Stromal cell of bone marrow (primary cell): ENCODE results near the gene GGTLC3.
"Not testable (repeated sequence)": the region's sequence is repeated elsewhere in the genome, so short reads cannot be mapped to it uniquely, and the experiment has no call there.

ENCODE experiments used
- DNase-seq: peaks from one replicate; pipeline ENCODE4 v3.0.0-alpha.2; 2012; ENCODE audit warnings: low read depth

The GGTLC3 gene

DNA sequence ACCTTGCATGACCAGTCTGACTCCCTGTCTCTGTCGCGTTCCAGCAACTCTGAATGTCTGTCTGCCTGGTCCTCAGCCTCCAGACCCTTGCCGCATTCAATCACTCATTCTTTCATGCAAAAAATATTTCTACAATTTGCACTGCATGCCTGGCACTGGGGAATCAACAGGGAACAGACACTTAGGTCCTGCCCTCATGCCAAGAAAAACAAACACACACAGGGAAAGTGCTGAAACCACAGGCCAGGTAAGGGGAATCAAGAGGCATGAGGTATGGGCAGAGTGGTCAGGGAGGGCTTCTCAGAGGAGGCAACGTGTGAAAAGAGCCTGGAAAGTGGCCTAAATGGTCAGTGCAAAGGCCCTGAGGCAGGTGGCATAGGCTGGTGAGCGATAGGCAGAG is at the start of gene GGTLC3:
Gene GGTLC3, minus strand, starts transcription at position 101 of the 400 bp plus-strand sequence. CDS start 264 bp downstream, outside the sequence.
- not testable (repeated sequence) for DNase-seq

DNA sequence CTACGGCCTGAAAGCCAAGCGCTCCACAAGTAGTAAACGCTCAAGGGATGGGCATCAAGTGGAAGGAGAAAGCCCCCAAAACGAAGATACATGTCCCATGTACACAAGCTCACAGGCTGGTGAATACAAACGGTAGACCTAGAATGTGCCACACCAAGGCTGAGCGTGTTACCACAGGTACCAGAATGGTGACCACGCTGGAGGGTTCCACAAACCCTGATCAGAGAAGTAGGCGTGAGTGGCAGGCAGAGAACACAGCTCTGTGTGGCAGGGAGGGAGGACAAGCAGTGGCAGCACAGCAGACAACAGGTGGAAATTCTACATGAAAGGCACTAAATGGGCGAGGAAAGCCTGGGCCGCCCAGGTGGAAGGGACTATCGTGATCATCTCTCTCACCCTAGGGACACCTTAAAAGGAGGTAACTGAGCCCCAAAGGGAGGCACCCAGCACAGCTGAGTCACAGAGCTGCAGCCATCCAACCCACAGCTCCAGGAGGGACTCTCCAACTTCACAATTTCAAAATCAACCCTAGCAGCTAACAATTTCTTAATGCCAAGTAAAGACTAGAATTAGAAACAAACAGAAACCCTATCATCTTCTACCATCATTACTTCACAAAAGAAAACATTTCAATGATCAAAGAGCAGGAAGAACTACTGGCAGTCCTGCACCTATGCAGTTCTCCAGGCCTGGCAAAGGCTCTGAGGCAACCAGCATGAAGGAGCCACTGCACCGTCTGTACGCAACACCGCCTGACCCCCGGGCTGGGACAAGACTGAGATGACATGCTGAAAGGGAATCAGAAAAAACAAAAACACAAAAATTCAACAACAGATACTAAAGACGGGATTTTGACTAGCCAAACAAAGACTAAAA is 42.4 kb upstream of the GGTLC3 start:
- DNase-seq = not testable (repeated sequence)

GRCh38 chr22:18558939-18559338 is 41.0 kb upstream of the GGTLC3 start:
- not testable (repeated sequence) for DNase-seq

- not testable (repeated sequence) for DNase-seq
These were observed 40.6 kb upstream of the GGTLC3 start for GRCh38 chr22:18558516-18558915.

DNA sequence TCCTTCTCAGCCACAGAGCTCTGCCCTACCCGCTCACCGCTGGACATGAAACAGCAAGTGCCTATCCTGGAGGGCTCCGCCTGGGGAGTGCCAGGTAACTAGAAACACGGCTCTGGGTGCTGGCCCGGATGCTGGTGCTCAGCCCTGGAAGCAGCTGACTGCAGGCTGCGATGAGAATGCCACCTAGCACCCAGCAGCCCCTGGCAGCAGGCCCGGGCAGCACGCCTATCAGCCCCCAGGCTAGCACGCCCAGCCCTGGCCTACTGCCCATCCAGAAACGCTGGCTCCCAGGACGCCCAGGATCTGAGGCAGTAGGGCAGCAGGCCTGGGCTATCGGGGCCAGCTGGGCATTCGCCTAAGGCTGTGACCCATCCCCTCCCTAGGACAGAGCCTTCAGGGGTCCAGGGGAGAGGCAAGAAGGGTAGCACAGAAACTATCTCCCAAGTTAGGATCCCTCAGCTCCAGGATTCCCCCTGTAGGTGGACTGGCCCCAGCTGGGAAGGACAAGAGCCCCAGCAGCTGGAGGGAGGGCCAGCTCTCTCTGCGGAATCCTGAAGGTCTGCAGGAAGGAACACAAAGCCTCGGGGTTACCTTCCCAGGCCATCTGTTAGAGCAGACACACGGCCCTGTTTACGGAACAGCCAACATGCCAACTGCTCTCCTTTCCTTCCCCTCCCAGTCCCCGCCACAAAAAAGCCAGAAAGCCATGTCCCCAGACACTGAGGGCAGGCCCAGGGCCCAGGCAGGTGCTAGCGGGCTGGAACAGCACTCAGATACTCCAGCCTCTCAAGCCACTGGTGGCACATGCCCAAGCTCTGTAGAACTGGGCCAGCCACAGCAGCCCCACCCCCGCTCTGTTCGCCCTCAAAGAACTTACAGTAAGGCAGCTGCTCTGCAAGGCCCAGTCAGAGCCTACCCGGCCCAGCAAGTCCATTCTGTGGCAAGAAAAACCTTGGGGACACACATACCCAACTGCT is 36.6 kb upstream of the GGTLC3 start:
- DNase-seq = not testable (repeated sequence)

DNA sequence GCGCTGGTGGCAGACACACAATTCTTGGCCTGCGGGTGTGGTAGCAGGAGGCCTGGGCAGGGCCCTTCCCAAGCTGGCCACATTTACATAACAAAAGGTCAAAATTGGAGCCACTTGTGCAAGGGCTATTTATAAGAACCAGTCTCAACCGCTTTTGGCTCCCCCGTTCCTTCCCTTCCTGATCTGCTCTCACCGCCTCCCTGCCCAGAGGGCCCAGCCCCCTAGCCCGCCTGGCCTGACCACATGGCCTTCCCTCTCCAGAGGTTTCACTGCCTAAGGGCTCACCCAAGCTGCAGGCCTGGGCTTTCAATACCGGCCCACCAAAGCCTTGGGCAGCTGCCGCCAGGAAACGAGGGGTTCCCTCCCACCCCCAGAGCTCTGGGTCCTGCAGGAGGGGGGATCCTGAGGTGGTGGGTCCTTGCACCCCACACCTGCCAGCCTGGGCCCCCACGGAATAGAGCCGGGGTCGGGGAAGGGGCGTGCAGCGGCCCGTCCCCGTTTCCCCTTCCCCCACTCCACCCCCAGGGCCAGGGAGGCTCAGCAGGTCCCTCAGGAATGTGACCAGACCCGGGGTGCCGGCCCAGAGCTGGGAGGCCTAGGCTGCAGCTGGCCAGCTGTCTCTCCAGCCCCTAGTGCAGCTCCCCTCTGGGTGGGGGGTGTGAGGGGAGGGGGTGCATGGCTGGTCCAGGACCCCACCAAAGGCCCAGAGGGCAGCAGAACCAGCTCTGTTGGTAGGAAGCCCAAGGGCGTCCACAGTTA is 35.1 kb upstream of the GGTLC3 start:
- DNase-seq = not testable (repeated sequence)

DNA sequence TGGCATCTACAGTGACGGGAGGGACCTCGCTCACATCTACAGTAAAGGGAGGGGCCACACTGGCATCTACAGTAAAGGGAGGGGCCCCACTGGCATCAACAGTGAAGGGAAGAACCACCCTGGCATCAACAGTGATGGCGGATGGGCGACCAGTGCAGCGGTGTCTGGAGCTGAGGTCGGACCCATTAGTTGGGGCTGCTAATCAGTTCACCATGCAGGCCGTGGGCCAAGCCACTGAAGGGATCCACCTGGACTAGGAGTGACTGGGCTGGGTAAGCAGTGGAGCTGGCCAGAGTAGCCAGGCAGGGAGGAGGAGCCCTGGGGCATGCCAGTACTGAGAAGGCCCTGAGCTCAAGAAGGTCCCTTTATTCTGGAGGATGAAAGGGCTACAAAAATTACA is 33.1 kb upstream of the GGTLC3 start:
- DNase-seq = not testable (repeated sequence)

GRCh38 chr22:18549458-18550179 is 31.7 kb upstream of the GGTLC3 start:
- DNase-seq = not testable (repeated sequence)

DNA sequence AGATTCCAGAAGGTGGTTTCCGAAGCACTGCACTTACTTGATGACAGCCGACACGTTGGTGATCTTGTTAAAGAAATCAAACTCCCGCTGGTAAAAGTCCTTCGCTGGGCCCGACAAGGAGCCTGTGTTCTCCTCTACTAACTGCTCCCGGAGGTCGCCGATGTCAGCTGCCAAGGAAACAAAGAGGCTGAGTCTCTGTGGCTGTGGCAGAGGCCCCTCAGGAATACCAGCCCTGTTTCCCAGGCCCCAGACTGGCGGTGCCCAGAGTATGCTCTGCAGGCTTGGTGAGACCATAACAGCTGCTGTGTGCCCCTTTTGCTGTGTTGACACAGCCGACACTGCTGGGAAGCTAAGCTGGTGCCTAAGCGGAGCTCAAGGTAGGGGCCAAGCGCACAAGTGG is 26.7 kb upstream of the GGTLC3 start:
- not testable (repeated sequence) for DNase-seq

- DNase-seq = not testable (repeated sequence)
These were observed 25.4 kb upstream of the GGTLC3 start for GRCh38 chr22:18543400-18543799.

DNA sequence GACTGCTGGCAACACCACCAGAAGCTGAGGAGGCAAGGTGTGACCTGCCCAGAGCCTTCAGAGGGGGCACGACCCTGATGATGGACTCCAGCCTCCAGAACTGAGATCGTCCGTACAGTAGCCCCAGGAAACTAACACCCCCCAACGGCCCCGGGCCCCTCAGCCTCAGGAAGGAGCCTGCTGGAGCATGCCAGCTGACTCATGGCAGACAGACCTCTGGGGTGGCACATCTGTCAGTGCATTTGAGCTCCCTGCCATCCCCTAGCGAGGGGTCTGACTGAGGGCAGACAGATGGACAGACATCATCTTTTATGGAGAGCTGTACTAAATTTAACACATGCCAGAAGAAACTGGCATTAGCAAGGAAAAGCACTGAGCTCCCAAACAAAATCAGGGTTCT is 22.0 kb upstream of the GGTLC3 start:
- not testable (repeated sequence) for DNase-seq

DNA sequence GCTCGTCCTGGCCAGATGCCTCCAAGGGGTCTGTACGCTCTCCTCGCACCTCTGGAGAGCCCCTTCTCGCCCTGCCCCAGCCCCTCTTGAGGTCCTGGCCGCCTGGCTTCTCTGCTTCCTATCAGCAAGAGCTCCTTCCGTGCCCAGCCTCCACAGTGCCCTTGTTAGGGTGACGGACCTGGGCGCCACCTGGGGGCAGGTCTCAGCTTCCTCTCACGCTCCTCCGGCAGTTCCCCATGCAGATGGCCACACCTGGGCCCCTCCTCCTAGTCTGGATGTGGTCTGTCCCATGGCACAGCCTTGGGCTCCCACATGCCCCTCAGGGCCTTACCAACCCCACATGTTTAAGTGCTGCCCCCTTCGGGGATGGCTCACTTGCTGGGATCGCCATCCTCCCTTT is 16.4 kb upstream of the GGTLC3 start:
- DNase-seq = not testable (repeated sequence)

DNA sequence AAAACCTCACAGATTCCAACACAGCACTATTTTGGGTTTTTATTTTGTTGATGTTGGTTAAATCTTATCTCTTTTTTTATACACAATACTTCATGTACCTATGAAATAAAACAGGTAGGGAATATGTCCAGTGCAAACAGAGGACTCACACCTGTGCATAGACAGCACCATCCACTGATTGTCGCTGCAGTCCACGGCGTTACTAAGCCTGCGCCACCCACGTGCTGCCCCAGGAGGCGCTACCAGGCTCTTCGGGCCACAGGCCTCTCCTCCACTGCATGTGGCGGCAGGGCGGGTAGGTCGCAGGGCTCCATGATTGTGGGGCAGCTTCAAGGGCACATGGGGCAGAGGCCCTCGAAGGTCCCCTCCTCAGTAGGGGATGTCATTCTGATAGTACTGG is 15.7 kb upstream of the GGTLC3 start:
- DNase-seq = not testable (repeated sequence)

GRCh38 chr22:18529416-18530145 is 11.6 kb upstream of the GGTLC3 start:
- DNase-seq = not testable (repeated sequence)

GRCh38 chr22:18528597-18529415 is 10.8 kb upstream of the GGTLC3 start:
- DNase-seq = peak; percentile 41

- not testable (repeated sequence) for DNase-seq
These were observed 10.0 kb upstream of the GGTLC3 start, which contains the start of gene TMEM191B for GRCh38 chr22:18527752-18528596. TSS of gene TMEM191B (plus strand) at chr22:18527802. CDS start at chr22:18527981, 179 bp downstream.

DNA sequence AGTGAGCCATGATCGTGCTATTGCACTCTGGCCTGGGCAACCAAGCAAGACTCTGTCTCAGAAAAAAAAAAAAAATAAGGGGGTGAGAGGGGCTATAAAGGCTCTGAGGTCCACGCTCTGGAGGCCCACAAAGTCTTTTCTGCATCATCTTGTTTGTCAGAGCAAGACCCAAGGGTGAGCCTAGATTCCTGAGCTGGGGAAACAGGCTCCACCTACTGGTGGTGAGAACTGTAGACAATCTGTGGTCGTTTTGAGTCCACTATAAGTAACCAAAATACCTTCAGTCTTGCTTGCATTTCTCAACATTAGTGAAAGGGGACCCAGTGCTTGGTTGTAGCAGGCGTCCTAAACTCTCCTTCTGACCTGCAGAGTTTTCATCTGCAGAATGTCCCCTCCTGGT is 5.4 kb upstream of the GGTLC3 start:
- DNase-seq = not testable (repeated sequence)

GRCh38 chr22:18522762-18523161 is 4.8 kb upstream of the GGTLC3 start:
- DNase-seq = not testable (repeated sequence)
